T47D (cell line): ENCODE results near the gene TMEM178B.

Experiments used
- DNase-seq, 2 experiments: peaks; one replicate each; pipeline versions ENCODE4 v3.0.0 to v3.0.0-alpha.2; 2011 to 2012; ENCODE audit warnings: low read depth in 1 of 2, low spot score in 1 of 2
- JUND ChIP-seq: IDR thresholded peaks from 2 replicates; pipeline ENCODE4 v1.6.1; 2012; ENCODE audit warnings: low read depth
- in situ Hi-C: cut with HindIII; loops from 2 replicates; pipeline ENCODE4 v1.10.0; 2016; ENCODE audit warnings: low sequenced_read_pairs, low pct_unique_long_range_greater_than_20kb

The TMEM178B gene

DNA sequence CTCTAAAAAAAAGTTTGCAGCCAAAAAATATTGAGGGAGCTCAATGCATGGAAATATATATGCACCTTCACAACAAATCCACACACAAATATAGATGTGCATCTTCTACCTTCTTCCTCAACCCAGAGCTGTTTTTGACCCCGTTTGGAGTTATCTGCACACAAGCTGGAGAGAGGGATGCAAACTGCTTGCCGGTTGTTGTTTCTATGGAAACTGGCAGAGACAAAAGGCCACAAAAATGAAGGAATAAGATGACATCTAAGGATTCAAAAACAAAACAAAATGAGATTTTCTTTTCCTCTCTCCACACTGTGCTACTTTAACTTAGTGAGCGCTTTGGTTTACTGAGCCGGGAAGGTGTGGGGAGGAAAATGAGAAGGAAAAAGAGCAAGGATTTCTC lies 267.1 kb downstream of the TMEM178B start:
- no peak for TF ChIP-seq JUND
- no peak for DNase-seq
- in situ Hi-C loops = no loop called here

DNA sequence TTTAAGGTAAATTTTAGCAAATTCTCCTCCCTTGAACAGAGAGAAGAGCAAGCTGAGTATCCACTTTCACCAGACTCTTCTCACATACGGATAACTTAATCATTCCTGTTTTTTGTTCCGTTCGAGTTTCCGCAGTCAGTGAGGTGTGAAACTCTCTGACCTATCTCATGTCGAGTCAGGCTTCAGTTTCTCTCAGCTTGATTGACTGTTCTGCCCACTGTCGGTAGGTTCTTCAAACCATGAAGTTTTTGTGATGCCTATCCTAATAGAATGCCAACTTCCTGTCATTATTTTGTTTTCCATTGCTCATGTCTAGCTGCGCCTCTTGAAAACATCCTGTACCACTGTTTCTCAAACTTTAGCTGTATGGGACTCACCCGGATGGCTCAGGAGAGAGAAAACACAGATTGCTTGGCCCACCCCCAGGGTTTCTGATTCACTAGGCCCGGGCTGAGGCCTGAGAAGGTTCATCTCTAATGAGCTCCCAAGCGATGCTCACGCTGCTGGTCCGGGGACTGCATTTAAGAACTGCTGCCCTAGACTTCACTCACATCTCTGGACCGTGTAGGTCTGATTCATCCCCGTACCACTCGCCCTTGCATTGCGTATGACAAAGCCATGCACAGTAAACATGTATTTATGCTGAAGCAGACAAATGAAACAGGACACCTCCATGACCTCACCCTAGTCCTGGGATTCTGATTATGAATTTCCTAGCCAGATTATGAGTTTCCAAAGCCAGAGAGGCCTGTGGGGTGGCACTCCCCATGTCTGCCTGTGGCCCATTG lies 269.0 kb downstream of the TMEM178B start:
- no peak for DNase-seq
- in situ Hi-C loops = no loop called here
- TF ChIP-seq JUND = no peak

GRCh38 chr7:141344153-141344935 lies 270.5 kb downstream of the TMEM178B start:
- no peak for TF ChIP-seq JUND
- DNase-seq = no peak
- in situ Hi-C loops = no loop called here

- DNase-seq = no peak
- in situ Hi-C loops = no loop called here
- no peak for TF ChIP-seq JUND
These were observed 274.9 kb downstream of the TMEM178B start for GRCh38 chr7:141348728-141349127.

GRCh38 chr7:141349338-141349737 lies 275.5 kb downstream of the TMEM178B start:
- TF ChIP-seq JUND = no peak
- in situ Hi-C loops = no loop called here
- DNase-seq = no peak

DNA sequence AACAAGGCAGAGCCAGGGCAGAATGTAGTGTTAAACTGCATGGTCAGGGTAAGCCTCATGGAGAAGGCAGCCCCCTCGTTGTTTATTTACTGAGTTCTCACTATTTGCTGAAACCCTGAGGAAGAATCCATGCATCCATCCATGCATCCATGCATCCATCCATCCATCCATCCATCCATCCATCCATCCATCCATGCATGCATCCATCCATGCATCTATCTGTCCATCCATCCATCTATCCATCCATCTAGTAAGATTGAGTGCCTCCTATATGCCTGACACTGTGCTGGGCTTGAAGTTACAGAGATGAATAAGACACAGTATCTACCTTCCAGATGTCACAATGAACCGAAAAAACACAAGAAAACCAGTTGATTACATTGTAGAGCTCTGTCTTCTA lies 275.9 kb downstream of the TMEM178B start:
- in situ Hi-C loops = no loop called here
- DNase-seq = no peak
- TF ChIP-seq JUND = no peak

DNA sequence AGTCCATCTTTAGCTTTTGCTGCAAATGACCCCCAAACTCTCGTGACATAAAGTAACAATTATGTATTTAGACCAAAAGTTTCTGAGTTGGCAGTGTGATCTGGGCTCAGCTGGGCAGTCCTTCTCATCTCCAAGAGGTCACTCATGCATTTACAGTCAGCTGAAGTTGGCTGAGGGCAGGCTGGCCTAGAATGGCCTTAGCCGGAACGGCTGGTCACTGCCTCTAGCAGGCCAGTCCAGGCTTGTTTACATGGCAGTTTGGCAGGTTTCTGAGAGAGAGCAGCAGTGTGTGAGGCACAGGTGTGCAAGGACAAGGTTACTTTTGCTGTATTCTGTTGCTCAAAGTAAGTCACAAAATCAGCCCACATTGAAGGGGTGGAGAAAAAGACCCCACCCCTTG lies 277.3 kb downstream of the TMEM178B start:
- TF ChIP-seq JUND = no peak

DNA sequence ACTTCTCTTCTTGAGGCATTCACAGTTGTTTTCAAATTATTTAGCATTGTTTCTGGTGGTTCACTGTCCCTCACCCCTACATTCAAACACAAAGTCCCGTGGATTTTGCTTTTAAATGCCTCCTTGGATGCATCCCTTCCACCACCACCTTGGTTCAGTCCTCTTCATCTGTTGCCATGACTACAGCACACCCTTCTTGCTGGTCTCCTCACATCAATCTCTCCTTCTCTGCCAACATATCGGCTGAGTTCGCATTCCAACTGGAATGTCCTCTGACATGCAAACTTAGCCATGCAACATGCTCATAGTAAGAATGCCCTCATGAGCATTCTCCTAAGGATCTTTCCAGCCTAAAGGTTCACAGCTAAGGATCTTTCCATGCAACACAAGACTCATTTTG lies 279.1 kb downstream of the TMEM178B start:
- TF ChIP-seq JUND = no peak
- in situ Hi-C loops = no loop called here

More for the DNA sequence above, 277.3 kb downstream of the TMEM178B start:
- no peak for DNase-seq
- in situ Hi-C loops = no loop called here

GRCh38 chr7:141354251-141354650 lies 280.4 kb downstream of the TMEM178B start:
- no peak for DNase-seq
- in situ Hi-C loops = no loop called here
- no peak for TF ChIP-seq JUND

More for the DNA sequence above, 279.1 kb downstream of the TMEM178B start:
- DNase-seq = no peak

- no peak for TF ChIP-seq JUND
- in situ Hi-C loops = no loop called here
- DNase-seq = no peak
These were observed 281.2 kb downstream of the TMEM178B start for GRCh38 chr7:141355032-141355431.

GRCh38 chr7:141356161-141356560 lies 282.3 kb downstream of the TMEM178B start:
- in situ Hi-C loops = no loop called here

DNA sequence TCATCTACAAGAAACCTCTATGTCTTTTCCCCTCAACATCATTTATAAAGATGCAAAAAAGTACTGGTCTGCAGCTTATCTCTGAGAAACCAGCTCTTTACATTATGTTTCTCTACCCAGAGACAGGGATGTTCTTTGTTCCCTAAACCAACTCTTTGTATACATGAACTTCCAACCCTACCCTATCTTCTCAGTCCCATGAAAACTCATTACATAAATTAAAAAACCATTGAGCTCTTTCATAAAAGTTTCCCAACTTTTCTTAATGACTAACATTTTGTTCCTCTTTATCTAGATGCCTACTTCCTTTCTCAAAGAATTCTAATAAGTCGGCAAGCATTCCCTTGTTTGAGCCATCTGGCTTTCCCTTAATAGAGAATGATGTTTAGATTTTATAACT lies 284.5 kb downstream of the TMEM178B start:
- in situ Hi-C loops = no loop called here
- DNase-seq = no peak
- no peak for TF ChIP-seq JUND

More at GRCh38 chr7:141356161-141356560, 282.3 kb downstream of the TMEM178B start:
- TF ChIP-seq JUND = no peak
- no peak for DNase-seq

GRCh38 chr7:141359262-141359661 lies 285.4 kb downstream of the TMEM178B start:
- in situ Hi-C loops = no loop called here
- DNase-seq = no peak
- no peak for TF ChIP-seq JUND
